ENCODE measurements around the gene SLC36A2.
A peak's percentile ranks its signal among the peaks of the same experiment; 100 is the strongest.
"Not testable (repeated sequence)": the region's sequence is repeated elsewhere in the genome, so short reads cannot be mapped to it uniquely, and the experiment has no call there.

Gene SLC36A2

DNA sequence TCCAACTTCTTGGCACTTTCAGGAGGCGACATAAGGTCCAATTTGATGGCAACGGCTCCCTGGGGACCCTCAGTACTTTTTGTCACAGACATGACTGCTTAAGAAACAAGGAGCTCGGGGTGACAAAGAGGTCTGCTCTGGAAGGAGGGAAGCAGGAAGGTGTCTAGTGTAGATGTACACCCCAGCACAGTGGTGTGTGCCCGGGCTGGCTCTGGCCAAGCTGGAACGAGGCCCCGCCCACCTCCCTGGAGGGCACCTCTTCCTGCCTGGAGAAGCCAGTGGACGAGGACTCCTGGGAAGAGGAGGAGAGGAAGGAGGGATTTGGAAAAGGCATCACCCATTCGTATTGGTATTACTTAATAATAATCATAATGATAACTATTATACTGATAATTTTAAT lies at the start of gene SLC36A2:
TSS of gene SLC36A2 (minus strand) at position 191 of the 400 bp plus-strand sequence. CDS start at position 92, 99 bp downstream.
- no peak for DNase-seq

DNA sequence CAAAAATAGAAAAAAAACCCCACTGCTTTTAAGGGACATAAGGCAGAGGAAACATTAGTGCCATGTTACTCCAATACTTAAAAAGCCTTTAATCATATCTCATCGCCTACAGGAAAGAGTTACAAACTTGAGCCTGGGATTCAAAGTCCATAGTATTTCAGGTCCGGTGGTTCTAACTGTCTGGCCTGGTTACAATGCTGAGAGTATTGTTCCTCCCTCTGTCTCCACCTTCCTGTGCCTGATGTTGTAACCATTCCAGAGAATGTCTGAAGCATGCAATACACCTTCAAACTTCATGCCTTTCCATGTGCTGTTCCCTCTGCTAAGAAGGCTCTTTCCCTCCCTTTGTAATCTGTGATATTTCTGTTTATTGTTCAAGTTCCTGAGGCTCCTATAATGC lies 41.6 kb upstream of the SLC36A2 start:
- no peak for DNase-seq

DNA sequence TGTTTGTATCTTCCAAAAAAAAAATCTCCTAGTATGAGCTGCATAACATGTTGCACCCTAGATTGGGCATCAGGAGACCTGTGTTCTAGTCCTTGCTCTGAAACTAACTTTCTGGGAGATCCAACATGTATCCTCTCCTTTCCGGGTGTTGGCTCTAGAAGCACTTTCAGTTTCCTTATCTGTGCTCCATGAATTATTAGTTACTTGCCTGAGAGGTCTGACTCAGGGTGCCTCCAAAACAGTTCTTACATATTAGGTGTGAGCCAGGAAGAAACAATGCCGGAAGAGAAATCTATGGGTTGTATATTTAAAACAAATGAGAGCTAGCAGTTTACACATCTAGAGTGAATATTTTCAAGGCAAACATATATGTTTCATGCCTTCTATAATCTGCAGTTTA lies 36.7 kb upstream of the SLC36A2 start:
- DNase-seq = no peak

DNA sequence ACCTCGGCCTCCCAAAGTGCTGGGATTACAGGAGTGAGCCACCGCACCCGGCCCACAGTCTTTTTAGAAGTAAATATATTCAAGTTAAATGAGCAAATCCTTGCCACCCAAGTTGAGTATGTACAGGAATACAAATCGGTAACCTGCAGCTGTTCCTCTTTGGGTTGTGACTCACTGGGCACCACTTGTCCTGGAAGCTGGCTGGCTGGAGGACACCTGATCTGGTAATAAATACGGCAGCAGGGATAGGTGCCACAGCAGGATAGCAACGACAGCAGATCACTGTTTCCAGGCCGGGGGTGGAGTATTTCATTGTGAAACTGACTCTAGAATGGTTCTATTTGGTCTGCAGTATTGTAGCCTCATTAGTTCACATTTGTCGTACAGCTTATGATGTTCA lies 35.7 kb upstream of the SLC36A2 start:
- no peak for DNase-seq

DNA sequence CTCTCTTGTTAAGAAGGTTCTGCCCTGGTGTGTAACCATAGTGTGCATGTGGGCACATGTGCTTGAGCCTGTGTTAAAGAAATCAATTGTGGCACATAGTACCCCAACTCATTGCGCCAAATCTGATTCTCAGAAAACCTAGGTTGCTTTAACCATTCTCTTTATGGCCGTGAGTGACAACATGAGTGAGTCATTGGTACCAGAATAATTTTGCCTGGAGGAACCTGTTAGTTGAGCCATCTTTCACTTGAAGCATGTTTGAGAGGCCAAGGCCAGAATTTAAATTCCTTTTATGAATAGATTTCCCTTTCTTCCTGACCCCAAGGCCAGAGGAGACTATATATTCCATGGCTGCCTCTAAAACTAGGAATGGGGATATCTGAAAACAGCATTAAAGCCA lies 35.2 kb upstream of the SLC36A2 start:
- no peak for DNase-seq

DNA sequence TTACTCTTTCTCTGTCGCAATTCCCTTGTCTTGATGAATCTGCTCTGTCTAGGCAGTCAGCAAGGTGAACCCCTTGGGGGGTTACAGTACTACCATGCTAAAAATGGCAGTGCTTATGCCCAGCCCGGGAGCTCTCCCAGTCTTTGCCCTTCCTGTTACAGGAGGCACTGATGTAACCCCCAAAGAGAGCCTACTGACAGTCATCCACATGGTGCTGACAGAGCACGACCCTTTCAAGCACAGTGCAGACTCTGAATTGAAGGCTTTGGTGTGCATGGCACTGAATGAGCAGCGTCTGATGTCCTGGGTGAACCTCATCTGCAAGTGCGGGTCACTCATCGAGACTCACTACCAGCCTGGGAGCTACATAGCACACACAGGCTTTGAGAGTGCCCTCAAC lies 34.5 kb upstream of the SLC36A2 start:
- no peak for DNase-seq

DNA sequence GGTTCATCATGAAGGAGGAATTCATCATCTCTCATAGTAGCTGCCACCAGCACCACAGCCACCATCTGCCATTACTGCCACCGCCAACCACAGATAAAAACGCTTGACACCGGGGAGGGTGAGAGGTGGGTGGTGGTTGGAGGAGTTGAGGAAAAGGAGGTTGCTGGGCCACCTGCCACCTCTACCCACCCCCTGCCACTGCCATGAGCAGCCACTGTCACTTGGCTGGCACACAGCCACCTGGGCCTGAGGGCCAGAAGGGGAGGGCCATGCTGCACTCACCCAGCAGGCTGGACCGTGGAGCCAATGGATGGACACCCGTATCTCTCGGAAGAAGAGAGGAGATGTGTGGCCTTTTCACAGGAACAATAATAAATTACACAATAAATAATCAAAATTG lies 31.3 kb upstream of the SLC36A2 start:
- DNase-seq = no peak

DNA sequence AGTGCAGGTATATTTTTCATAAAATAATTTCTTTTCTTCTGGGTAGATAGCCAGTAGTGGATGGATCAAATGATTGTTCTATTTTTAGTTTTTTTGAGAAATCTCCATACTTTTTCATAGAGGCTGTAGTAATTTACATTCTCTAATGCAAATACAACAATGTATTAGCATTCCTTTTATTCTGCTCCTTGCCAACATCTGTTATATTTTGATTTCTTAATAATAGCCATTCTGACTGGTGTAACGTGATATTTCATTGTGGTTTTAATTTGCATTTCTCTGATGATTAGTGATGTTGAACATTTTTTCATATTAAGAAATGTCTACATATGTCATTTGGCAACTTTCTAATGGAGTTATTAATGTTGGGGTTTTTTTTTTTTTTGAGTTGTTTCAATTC lies 27.2 kb upstream of the SLC36A2 start:
- DNase-seq = no peak

DNA sequence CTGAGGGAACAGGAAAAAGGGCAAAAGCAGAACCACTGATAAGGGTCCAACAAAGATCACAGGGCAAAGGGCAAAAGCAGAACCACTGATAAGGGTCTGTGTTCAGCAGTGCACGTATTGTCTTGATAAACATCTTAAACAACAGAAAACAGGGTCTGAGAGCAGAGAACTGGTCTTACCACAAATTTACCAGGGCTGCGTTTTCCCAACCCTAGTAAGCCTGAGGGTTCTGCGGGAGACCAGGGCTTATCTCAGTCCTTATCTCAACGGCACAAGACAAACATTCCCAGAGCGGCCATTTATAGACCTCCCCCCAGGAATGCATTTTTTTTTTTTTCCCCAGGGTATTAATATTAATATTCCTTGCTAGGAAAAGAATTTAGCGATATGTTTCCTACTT lies 19.7 kb upstream of the SLC36A2 start:
- DNase-seq = not testable (repeated sequence)

DNA sequence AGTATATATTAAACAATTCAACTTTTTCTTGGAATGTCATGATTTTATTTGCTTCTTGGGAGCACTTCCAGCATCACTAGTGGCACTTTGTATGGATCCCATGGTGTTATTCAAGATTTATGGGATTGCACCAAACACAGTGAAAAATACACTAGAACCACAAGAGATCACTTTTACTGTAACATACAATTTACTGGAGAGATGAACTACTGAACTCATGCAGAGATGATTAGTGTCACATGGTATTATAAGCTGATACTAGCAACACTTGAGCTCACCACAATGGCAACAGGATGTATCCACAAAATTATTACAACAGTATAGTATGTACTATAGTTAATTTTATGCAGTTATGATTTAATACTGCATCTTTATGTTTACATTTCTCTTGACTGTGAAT lies 16.3 kb upstream of the SLC36A2 start:
- peak; percentile 31 to 78 for DNase-seq

DNA sequence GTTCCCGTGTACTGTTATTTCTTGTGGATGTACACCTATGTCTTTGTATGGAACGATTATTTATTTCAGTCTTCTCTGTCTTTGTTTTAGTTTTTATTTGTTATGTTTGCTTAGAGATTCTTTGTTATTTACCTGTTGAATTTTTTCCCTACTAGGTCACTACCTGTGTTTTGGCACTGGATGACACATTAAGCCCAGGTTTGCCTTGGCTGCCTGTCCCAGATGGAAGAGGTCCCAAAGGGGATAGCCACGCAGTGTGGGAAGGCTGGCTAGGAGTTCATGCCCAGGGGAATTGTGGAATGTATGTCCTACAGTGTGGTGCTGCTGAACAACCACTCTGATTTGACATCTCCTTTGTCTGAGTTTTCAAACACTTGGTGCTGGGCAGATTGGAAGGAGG lies 15.6 kb upstream of the SLC36A2 start:
- no peak for DNase-seq

DNA sequence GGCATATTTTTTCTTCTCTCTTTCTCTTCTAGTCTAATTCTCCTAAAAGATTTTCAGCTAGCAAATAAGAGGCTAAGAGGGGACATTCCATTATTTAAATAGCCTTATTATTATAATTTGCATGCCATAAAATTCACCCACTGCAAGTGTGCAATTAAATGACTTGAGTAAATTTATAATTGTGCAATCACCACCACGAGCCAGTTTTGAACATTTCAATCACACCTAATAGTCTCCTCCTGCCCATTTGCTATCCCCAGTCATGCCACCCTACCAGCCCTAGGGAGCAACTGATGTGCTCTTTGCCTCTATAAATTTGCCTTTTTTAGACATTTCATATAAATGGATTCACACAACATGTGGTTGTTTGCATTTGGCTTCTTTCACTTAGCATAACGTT lies 12.0 kb upstream of the SLC36A2 start:
- no peak for DNase-seq

DNA sequence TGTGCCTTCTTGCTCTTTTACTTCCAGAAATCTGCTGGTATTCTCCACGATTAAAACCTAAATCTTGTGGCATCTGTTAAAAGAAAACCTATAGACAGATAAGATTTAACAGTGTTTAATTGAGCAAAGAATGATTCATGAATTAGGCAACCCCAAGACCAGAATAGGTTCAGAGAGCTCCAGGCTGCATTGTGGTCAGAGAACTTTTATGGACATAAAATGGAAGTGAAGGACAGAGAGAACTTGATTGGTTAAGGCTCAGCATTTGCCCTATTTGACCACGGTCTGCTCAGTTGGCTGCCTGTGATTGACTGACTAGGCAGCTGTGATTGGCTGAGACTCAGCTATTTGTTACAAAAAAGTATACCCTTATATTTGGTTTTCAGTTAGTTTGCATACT lies 10.4 kb upstream of the SLC36A2 start:
- DNase-seq = no peak

DNA sequence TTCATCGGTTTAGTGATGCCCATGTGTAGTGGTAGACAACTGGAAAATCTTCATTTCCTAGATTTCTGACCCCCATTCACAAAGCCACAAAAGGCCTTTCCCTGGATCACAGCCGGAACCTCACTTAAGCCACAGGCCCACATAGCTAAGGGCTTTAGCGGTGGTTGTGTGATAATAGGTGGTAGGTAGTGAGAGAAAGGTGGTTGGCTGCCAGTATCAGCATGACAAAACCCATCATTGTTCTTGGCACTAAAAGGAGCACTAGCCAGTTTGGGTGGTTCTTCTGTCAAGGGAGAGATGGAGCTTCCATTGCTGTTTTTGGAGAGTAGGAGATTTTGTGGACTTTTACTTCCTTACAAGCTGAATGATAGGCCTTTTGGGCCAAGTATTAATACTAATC lies 9.7 kb upstream of the SLC36A2 start:
- DNase-seq = no peak

DNA sequence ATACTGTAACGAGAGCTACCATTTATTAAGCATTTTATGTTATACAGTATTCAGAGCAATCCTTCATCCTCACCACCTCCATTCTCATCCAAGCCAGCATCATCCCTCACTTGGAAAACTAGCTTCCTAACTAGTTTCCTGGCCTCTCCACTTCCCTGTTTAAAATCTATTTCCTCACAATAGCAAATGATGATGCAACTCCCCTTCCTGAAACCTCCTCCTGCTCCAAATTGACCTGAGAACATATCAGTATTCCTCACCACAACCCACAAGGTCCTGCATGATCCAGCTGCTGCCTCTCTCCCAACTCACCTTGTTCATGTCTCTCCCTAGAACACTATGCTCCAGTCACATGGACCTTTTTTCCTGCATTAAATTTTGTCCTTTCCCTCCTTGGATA lies 4.3 kb upstream of the SLC36A2 start:
- DNase-seq = no peak

DNA sequence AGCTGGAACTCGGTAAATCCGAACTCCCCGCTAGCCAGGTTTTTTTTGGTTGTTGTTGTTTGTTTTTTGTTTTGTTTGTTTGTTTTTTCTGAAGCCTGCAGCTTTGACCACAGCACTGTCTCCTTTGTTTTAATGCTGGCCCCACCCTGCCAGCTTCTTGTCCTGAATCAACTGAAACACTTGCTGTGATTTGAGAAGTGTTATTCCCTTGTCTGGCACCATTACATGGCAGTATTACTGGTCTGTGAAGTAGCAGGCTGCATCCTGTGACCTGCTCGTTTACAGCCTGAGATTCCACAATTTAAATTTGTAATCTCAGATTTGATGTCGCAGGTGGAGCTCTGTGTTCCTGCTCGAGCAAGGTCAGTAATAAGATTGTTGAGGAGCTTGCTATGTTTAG lies 1.4 kb upstream of the SLC36A2 start:
- no peak for DNase-seq

DNA sequence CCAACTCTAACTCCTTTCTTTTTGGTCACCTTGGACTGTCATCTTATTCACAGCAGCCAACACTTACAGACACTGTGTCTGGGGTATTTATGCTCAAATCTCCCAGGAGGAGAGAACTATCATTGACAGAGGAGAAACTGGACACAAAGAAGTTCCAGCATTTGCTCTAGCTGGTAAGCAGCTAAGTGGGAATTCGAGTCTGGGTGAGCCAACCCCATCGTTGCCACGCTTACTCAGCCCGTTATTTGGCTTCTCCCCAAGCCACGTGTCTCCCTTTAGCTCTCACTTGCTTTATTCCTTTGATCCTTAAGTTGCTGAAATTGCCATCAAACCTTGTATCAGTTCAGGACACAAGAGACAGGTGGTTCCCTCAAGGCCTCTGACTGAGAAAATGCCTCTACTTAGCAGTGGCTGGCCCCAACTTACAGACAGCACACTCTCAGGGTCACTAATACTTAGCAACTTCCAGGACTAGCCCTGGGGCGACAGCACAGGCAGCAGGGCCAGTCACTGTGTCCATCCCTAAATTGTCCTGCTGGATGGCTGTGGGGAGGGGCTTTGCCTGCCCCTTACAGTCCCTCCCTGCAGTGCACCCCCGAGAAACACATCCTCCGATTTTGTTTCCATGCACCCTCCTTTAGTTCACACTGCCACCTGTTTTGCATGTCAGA lies 1.4 kb downstream of the SLC36A2 start:
- no peak for DNase-seq

DNA sequence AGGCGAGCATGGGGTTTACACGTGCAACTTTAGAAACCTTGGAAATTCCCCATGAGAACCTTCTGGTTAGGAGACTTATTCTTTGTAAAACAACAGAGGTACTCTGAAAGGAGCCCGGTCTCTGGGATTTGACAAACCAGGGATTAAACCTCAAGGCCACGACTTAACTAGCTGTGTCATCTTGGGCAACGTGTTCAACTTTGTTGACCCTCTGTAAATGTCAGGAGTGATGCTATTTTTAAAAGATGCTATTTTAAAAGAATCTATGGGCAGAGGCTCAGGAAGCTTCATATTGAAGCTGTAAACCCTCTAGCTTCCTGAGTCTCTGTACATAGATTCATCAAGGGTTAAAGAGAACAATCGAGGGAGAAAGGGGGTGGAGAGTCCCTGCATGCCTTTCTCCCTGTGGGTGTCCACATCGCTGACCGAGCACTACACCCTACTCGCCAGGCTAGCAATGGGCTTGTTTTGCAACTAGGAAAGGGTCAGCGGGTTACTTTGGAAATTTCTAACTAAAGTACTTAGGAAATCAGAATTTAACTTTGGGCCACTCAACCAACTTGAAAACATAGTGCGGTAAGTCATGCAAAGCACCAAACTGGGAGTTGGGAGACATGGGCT lies 2.1 kb downstream of the SLC36A2 start:
- DNase-seq = no peak

DNA sequence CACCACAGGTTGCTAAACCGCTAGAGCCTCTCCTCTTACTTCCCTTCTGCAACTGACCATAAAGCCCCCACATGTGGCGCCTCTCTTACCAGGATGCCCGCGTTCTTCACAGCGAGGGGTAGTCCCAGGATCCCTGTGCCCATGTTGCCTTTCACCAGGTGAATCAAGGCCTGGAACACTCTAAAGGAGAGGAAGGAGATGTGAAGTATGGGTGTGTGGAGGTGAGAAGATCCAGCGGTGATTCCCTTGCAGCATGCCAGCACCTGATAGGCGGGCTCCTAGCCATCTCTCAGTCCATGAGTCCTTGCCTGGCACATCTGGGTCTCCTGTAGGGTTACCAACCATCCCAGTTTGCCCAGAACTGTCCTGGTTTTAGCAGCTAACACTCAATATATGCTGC lies 3.3 kb downstream of the SLC36A2 start:
- no peak for DNase-seq

DNA sequence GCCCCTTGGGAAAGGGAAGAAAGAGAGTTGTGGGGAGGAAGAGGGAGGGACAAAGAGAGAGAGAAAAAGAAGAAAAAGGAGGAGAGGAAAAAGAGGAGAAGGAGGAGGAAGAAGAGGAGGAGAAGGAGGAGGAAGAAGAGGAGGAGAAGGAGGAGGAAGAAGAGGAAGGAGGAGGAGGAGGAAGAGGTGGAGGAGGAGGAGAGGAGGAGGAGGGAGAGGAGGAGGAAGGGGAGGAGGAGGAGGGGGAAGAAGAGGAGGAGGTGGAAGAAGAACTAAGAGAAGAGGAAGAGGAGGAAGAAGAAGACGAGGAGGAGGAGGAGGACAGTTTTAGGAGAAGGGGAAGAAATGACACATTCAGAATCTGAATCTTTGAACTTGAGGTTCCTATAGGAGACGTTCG lies 7.4 kb downstream of the SLC36A2 start:
- DNase-seq = no peak

DNA sequence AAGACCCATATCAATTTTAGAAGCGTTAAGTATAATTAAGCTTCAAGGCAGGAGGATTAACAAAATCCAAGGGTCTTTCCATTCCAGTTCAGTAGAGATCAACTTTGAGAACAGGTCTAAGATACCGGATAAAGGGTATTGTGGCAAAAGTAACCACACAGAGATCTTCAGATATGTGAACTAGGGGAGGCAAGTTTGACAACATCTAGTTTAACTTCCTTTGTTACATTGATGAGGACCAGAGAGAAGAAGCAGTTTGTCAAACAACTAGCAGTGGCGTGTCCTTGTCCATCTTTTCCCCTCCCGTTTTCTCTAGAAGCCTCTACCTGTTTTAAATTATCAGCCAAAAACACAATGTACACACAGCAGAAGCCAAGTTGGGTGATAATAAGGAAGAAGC lies 8.6 kb downstream of the SLC36A2 start:
- no peak for DNase-seq

DNA sequence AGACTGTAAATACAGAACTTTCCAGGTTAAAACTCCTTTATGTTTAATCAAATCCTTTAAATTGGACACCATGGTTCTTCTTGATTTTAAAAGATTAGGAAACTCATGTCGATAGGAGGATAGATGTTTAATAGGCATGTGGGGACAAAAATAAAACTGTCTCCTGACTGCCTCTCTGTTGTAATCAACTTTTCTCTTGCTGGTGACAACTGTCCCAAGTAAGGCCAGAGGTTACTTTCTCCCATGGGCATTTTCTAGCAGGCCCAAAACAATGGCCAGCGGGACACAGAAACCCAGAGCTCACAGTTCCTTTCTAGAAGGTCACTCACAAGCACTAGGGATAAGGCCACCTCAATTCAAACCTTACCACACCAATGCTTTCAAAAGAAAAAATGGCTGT lies 14.5 kb downstream of the SLC36A2 start:
- DNase-seq = no peak

DNA sequence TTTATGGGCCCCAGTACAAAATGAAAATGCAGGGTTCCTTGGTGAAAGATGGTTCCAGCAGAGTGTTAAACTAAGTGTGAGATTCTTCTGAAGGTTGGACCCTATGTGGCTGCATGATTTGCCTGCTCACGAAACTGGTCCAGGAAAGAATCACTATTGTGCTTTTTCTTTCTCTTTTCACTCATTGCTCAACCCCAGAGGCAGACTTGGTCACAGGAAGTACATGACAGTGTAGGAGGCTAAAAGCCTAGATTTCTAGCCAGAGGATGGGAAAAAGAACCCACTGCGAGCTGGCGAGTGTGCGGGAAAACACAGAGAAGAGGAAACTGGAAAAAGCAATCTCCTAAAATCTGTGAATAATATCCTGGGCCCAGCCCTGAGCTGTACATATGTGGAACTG lies 18.6 kb downstream of the SLC36A2 start:
- no peak for DNase-seq

DNA sequence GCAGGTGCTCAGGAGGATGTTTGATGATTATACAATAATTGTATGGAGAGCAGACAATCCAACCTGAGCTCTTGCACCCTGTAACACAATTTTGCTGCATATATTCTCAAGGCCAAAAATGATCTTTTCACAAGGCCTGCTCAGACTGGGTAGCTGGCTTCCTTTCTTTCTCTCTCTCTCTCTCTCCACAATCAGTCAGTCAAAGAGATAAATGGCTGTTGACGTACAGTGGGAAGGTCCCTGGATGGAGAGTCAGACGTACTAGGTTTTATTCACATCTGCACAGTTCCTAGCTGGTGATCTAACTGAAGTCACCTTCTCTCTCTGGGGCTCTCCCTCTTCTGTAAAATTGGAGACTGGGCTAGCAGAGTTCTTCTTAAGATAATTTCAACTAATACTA lies 19.8 kb downstream of the SLC36A2 start:
- DNase-seq = no peak

DNA sequence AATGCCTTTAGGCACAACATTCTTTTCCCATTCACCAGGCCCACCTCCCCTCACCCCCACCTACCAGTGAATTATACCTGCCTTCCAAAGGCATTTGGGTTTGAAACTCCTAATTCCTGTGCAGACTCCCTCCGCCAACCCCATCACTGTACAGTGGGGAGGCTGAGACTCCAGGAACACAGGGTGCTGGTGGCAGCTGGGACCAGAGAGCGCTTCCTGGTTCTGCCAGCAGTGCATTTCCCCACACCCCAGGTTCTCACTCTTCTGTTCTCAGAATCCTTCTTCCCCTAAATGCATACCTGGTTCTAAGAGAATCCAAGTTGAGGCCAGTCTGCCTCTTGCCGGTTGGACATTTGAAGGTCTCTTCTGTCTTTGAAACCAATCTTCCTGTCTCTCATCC lies 21.1 kb downstream of the SLC36A2 start:
- DNase-seq = no peak

Measured in NCI-H2081 (cell line).